Stomach smooth muscle (tissue), 2 donors: ENCODE data around the gene MPHOSPH8.
"Not testable (repeated sequence)": the region's sequence is repeated elsewhere in the genome, so short reads cannot be mapped to it uniquely, and the experiment has no call there.

Source experiments
- H3K27ac ChIP-seq: one replicate; pipeline ENCODE4 v1.7.0; 2013; ENCODE audit warnings: mild to moderate bottlenecking, low read length, inconsistent platforms
- H3K27me3 ChIP-seq, 2 donors: one replicate each; pipeline ENCODE4 v1.7.0; 2013; ENCODE audit warnings: low read length in 2 of 2; ENCODE audit not compliant: insufficient read depth in 2 of 2, control insufficient read depth in 1 of 2
- H3K36me3 ChIP-seq, 2 donors: one replicate each; pipeline ENCODE4 v1.7.0; 2013; ENCODE audit warnings: low read length in 2 of 2; ENCODE audit not compliant: control insufficient read depth in 2 of 2, insufficient read depth in 2 of 2
- H3K4me1 ChIP-seq: one replicate; pipeline ENCODE4 v1.7.0; 2013; ENCODE audit warnings: low read length; ENCODE audit not compliant: control insufficient read depth, insufficient read depth
- H3K4me3 ChIP-seq, 2 donors: one replicate each; pipeline ENCODE4 v1.7.0; 2013; ENCODE audit warnings: low read length in 2 of 2
- H3K9ac ChIP-seq, 2 donors: one replicate each; pipeline ENCODE4 v1.7.0; 2013; ENCODE audit warnings: low read length in 2 of 2, mild to moderate bottlenecking in 1 of 2
- H3K9me3 ChIP-seq, 2 donors: one replicate each; pipeline ENCODE4 v1.7.0; 2013; ENCODE audit warnings: low read length in 2 of 2; ENCODE audit not compliant: control insufficient read depth in 2 of 2
- donor health status: healthy.
- donor health status: Pancreatic carcinoma.

MPHOSPH8 gene

GRCh38 chr13:19632915-19633478 lies 462 bp upstream of the MPHOSPH8 start:
- Histone ChIP-seq H3K27ac (peak overlapping the region; percentile 91), H3K4me3 (peak overlapping the region; percentile 79 to 97), H3K9ac (peak overlapping the region; percentile 74 to 80), H3K9me3 (no peaks in the 10 kb centered on the region), H3K4me1 (peaks cover 19% of the 10 kb centered on the region), H3K36me3 (no peaks in the 10 kb centered on the region), H3K27me3 (no peaks in the 10 kb centered on the region)

GRCh38 chr13:19634256-19634740 lies 839 bp downstream of the MPHOSPH8 start:
- Histone ChIP-seq H3K9me3 (no peaks in the 10 kb centered on the region), H3K4me3 (peak overlapping the region; percentile 79 to 97), H3K27me3 (no peaks in the 10 kb centered on the region), H3K36me3 (no peaks in the 10 kb centered on the region), H3K9ac (peak overlapping the region; percentile 83 to 90), H3K27ac (peak overlapping the region; percentile 91), H3K4me1 (peaks cover 19% of the 10 kb centered on the region)

DNA sequence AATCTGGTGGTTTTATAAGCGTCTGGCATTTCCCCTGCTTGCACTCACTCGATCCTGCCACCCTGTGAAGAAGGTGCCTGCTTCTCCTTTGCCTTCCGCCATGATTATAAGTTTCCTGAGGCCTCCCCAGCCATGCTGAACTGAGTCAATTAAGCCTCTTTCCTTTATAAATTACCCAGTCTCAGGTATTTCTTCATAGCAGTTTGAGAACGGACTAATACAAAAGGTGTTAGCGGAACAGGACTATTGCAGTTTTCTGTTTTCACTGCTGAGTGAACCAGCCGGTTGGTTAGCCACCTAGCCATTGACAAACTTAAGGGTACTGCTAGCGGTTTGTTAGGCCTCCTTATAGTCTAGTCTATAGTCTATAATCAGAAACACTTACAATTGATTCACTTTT lies 2.5 kb downstream of the MPHOSPH8 start:
- H3K4me3 ChIP-seq, result peak overlapping the region in 1 of 2 donors; percentile 97
- H3K9me3 ChIP-seq, H3K36me3 ChIP-seq, H3K27ac ChIP-seq, H3K9ac ChIP-seq, H3K27me3 ChIP-seq: not testable (repeated sequence)
- peaks cover 19% of the 10 kb centered on the region for H3K4me1 ChIP-seq

- H3K4me1 ChIP-seq, result no peaks in the 10 kb centered on the region
- H3K36me3 ChIP-seq, result peaks cover 14 to 22% of the 10 kb centered on the region in 2 donors
- H3K27ac ChIP-seq, result no peak overlapping the region
- H3K27me3 ChIP-seq, result no peaks in the 10 kb centered on the region
- no peaks in the 10 kb centered on the region for H3K9me3 ChIP-seq
- H3K9ac ChIP-seq, result no peak overlapping the region
- no peak overlapping the region for H3K4me3 ChIP-seq
Measured at GRCh38 chr13:19643652-19644051, 10.2 kb downstream of the MPHOSPH8 start.

GRCh38 chr13:19645000-19645399 lies 11.5 kb downstream of the MPHOSPH8 start:
- no peaks in the 10 kb centered on the region for H3K4me1 ChIP-seq
- no peak overlapping the region for H3K9ac ChIP-seq
- peaks cover 22 to 26% of the 10 kb centered on the region in 2 donors for H3K36me3 ChIP-seq
- no peak overlapping the region for H3K27ac ChIP-seq
- H3K4me3 ChIP-seq, result no peak overlapping the region
- H3K9me3 ChIP-seq, result no peaks in the 10 kb centered on the region
- no peaks in the 10 kb centered on the region for H3K27me3 ChIP-seq

DNA sequence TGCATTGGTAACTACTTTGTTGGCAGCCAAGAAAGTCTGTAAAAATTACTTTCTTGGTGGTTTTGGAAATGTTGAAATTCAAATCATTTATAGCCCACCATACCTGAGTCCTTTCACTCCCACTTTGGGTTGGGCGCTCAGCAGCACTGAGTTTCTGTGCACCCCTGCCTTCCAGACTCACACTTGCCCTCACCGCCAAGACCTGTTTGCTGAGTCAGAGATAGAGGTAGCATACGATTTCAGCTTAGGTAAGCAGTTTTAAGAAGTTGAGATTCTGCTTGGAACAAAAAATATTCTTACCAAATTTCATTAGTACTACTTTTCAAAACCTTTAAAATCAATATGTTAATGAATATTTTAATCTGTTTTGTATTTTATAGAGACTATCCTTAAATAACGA lies 12.6 kb downstream of the MPHOSPH8 start:
- no peak overlapping the region for H3K4me3 ChIP-seq
- no peaks in the 10 kb centered on the region for H3K4me1 ChIP-seq
- peaks cover 24 to 34% of the 10 kb centered on the region in 2 donors for H3K36me3 ChIP-seq
- no peaks in the 10 kb centered on the region for H3K27me3 ChIP-seq
- no peak overlapping the region for H3K27ac ChIP-seq
- H3K9ac ChIP-seq, result no peak overlapping the region
- H3K9me3 ChIP-seq, result no peaks in the 10 kb centered on the region

DNA sequence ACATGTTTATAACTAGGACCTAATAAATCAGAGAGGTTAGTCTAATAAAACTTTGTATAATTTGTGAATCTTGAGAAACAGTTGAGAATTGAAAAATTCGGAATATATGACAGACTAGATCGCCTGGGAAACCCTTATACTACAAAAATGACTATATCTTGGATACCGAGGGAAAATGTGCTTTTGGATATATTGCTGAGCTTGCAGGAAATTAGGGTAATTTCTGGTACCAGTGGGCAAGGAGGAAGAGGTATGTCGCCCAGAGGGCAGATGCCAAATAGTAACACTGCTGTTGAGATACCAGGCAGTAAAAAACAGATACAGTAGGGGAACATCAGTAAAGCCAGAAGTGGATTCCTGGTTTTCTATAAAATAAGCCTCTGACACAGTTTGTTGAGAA lies 17.3 kb downstream of the MPHOSPH8 start:
- no peaks in the 10 kb centered on the region for H3K9me3 ChIP-seq
- no peak overlapping the region for H3K27ac ChIP-seq
- H3K36me3 ChIP-seq, result peaks cover 19 to 20% of the 10 kb centered on the region in 2 donors
- no peaks in the 10 kb centered on the region for H3K4me1 ChIP-seq
- H3K4me3 ChIP-seq, result no peak overlapping the region
- no peak overlapping the region for H3K9ac ChIP-seq
- H3K27me3 ChIP-seq, result no peaks in the 10 kb centered on the region

DNA sequence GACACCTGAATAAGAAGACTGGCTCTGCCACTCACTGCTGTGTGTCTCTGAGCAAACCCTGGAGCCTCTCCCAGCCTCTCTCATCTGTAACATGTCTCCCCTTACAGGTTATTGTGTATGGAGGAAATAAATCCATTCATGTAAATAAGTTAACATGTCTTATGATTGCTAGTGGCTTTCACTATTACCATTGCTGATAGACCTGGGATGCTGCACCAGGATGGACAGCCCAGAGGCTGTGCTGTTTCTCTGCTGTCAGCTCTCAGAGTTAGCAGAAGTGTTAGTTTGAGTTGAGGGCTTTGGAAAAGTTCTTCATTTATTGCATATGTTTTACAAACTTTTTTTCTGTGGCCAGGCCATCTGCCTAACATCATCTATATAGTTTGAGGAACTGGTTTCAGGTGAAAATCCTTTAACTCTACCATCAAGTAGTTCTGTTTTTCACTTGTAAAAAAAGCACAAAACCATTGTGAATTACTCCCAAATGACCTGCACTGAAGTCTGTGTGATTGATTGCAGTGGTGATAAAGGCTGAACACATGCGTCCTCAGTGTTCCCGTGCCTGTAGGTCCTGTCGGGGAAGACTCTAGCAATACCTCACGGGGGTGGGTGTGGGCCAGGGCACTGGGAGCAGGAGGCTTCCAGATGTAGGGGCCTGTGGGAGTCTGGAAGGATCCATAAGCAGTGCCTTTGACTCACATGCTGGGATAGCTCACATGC lies 24.6 kb downstream of the MPHOSPH8 start:
- Histone ChIP-seq H3K36me3 (peaks cover 16 to 22% of the 10 kb centered on the region in 2 donors), H3K27ac (no peak overlapping the region), H3K4me3 (no peak overlapping the region), H3K9me3 (no peaks in the 10 kb centered on the region), H3K9ac (no peak overlapping the region), H3K4me1 (no peaks in the 10 kb centered on the region), H3K27me3 (no peaks in the 10 kb centered on the region)

- H3K36me3 ChIP-seq, result peaks cover 24 to 30% of the 10 kb centered on the region in 2 donors
- H3K27me3 ChIP-seq, result no peaks in the 10 kb centered on the region
- no peaks in the 10 kb centered on the region for H3K9me3 ChIP-seq
- no peak overlapping the region for H3K9ac ChIP-seq
- no peak overlapping the region for H3K4me3 ChIP-seq
- no peak overlapping the region for H3K27ac ChIP-seq
- no peaks in the 10 kb centered on the region for H3K4me1 ChIP-seq
Measured at GRCh38 chr13:19658831-19659230, 25.4 kb downstream of the MPHOSPH8 start.

- Histone ChIP-seq H3K4me1 (no peaks in the 10 kb centered on the region), H3K4me3 (no peak overlapping the region), H3K9ac (no peak overlapping the region), H3K27ac (no peak overlapping the region), H3K9me3 (no peaks in the 10 kb centered on the region), H3K27me3 (no peaks in the 10 kb centered on the region), H3K36me3 (peaks cover 43 to 44% of the 10 kb centered on the region in 2 donors)
Measured at GRCh38 chr13:19661126-19661525, 27.7 kb downstream of the MPHOSPH8 start.

GRCh38 chr13:19661561-19661960 lies 28.1 kb downstream of the MPHOSPH8 start:
- Histone ChIP-seq H3K9me3 (no peaks in the 10 kb centered on the region), H3K36me3 (peaks cover 46 to 48% of the 10 kb centered on the region in 2 donors), H3K4me3 (no peak overlapping the region), H3K4me1 (no peaks in the 10 kb centered on the region), H3K9ac (no peak overlapping the region), H3K27me3 (no peaks in the 10 kb centered on the region), H3K27ac (no peak overlapping the region)
